ENCODE measurements around the gene SLC6A19. TPM values are rescaled to one million over a fixed set of nuclear protein-coding genes. Genes with fewer than 3 reads are reported as not detected.

The SLC6A19 gene
- total RNA-seq, 1 experiment from 2014 or later, result 0.29 TPM

DNA sequence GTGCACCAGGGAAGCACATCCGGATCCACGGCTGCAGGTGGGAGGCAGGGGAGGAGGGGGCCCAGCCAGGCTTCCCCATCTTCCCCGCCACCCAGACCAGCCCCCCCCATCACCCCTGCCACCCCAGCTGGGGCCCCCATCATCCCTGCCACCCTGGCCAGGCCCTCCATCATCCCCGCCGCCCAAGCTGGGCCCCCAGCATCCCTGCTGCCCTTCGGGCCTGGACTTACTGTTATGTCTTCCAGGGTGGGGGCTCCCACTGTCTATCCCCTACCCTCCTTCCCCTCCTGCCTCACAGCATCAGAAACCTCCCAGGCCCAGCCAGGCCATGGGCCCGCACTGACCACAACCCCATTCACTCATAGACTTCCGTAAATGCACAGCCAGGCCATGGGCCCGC is 51.3 kb downstream of the SLC6A19 start:
- Histone ChIP-seq H3K9me3 (no peaks in the 10 kb centered on the region), H3K4me3 (ENCODE audit: low read depth, low read length) (no peak overlapping the region), H3K27me3 (replicated peaks; ENCODE audit: control insufficient read depth, insufficient read depth, low read length) (no peaks in the 10 kb centered on the region; the same call in 1 of the 2 replicates), H3K4me1 (peaks cover 7% of the 10 kb centered on the region), H3K36me3 (ENCODE audit: control insufficient read depth, insufficient read depth, low read length) (no peaks in the 10 kb centered on the region)
- H3K36me3 Mint-ChIP-seq (ENCODE audit: insufficient read depth, unreplicated experiment), result peaks cover 6% of the 10 kb centered on the region
- H3K27ac Mint-ChIP-seq (ENCODE audit: unreplicated experiment), result no peak overlapping the region
- no peak overlapping the region for H3K4me3 Mint-ChIP-seq (ENCODE audit: unreplicated experiment)
- intact Hi-C loops (cut with micrococcal nuclease; ENCODE audit: unreplicated experiment), result no loop called here
- TF ChIP-seq, protein P1, sequence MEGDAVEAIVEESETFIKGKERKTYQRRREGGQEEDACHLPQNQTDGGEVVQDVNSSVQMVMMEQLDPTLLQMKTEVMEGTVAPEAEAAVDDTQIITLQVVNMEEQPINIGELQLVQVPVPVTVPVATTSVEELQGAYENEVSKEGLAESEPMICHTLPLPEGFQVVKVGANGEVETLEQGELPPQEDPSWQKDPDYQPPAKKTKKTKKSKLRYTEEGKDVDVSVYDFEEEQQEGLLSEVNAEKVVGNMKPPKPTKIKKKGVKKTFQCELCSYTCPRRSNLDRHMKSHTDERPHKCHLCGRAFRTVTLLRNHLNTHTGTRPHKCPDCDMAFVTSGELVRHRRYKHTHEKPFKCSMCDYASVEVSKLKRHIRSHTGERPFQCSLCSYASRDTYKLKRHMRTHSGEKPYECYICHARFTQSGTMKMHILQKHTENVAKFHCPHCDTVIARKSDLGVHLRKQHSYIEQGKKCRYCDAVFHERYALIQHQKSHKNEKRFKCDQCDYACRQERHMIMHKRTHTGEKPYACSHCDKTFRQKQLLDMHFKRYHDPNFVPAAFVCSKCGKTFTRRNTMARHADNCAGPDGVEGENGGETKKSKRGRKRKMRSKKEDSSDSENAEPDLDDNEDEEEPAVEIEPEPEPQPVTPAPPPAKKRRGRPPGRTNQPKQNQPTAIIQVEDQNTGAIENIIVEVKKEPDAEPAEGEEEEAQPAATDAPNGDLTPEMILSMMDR (IDR thresholded peaks at IDR 0.05; ENCODE audit: insufficient read depth in 1 of 2, low read depth in 1 of 2, low read length in 1 of 2, severe bottlenecking in 1 of 2, unreplicated experiment in 1 of 2), result no peak
- H3K9me3 Mint-ChIP-seq (ENCODE audit: unreplicated experiment), result no peaks in the 10 kb centered on the region
- H3K4me1 Mint-ChIP-seq (ENCODE audit: low read depth, unreplicated experiment), result peaks cover 6% of the 10 kb centered on the region
- H3K27me3 Mint-ChIP-seq (ENCODE audit: insufficient read depth, unreplicated experiment), result peaks cover 4% of the 10 kb centered on the region
- DNase-seq, result no peak
- BruUV-seq (replicated peaks), result no TSS peak
- POLR2A ChIA-PET, result no interaction called here
- CTCF ChIA-PET, result no interaction called here

DNA sequence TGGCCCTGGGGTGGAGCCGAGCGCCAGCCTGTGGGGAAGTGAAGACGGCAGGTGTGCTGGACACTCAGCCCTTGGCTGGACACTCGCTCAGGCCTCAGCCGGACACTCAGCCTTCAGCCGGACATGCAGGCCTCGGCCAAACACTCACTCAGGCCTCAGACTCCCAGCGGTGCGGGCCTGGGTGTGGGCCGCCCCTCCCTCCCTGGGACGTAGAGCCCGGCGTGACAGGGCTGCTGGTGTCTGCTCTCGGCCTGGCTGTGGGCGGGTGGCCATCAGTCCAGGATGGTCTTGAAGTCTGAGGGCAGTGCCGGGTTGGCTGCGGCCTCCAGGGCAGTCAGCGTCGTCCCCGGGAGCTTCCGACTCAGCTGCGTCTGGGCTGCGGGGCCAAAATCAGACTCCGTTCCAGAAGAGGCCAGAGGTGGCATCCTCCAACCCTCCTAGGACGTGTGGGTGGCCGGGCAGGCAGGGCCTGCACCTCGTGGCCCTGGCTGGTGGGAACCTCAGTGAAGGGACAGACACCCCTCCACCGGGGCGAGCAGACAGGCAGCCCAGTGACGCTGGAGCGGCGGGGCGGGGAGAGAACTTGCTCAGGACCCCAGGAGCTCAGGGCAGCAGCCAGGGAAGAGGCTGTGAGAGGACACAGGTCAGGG is 52.2 kb downstream of the SLC6A19 start:
- H3K4me1 ChIP-seq, result peaks cover 7% of the 10 kb centered on the region
- peaks cover 11% of the 10 kb centered on the region for H3K36me3 Mint-ChIP-seq (ENCODE audit: insufficient read depth, unreplicated experiment)
- POLR2A ChIA-PET, result no interaction called here
- no peaks in the 10 kb centered on the region; the same call in 1 of the 2 replicates for H3K27me3 ChIP-seq (replicated peaks; ENCODE audit: control insufficient read depth, insufficient read depth, low read length)
- TF ChIP-seq, protein P1 (IDR thresholded peaks at IDR 0.05; ENCODE audit: insufficient read depth in 1 of 2, low read depth in 1 of 2, low read length in 1 of 2, severe bottlenecking in 1 of 2, unreplicated experiment in 1 of 2), result no peak
- no peaks in the 10 kb centered on the region for H3K27me3 Mint-ChIP-seq (ENCODE audit: insufficient read depth, unreplicated experiment)
- H3K36me3 ChIP-seq (ENCODE audit: control insufficient read depth, insufficient read depth, low read length), result no peaks in the 10 kb centered on the region
- H3K4me3 Mint-ChIP-seq (ENCODE audit: unreplicated experiment), result no peak overlapping the region
- CTCF ChIA-PET, result no interaction called here
- intact Hi-C loops (cut with micrococcal nuclease; ENCODE audit: unreplicated experiment), result no loop called here
- H3K27ac Mint-ChIP-seq (ENCODE audit: unreplicated experiment), result no peak overlapping the region
- no peaks in the 10 kb centered on the region for H3K9me3 ChIP-seq
- DNase-seq, result no peak
- no TSS peak for BruUV-seq (replicated peaks)
- H3K4me1 Mint-ChIP-seq (ENCODE audit: low read depth, unreplicated experiment), result peaks cover 6% of the 10 kb centered on the region
- no peak overlapping the region for H3K4me3 ChIP-seq (ENCODE audit: low read depth, low read length)
- no peaks in the 10 kb centered on the region for H3K9me3 Mint-ChIP-seq (ENCODE audit: unreplicated experiment)

DNA sequence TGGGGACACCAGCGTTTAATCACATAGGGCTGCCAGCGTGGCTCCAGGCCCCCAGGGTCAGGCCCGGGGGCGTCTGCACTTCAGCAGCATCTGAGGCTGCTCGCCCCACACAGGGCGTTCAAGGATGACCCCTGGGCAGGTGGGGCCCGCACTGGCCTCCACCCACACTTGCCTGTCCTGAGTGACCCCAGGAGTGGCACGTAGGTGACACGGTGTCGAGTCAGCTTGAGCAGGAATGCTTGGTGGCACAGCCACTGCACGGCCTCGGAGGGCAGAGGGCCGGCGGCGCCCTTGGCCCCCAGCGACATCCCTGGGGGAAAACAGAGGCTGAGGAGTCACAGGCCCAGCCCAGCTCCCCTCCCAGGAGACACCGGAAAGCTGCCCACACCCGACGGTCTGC is 52.8 kb downstream of the SLC6A19 start:
- Histone ChIP-seq H3K36me3 (ENCODE audit: control insufficient read depth, insufficient read depth, low read length) (no peaks in the 10 kb centered on the region), H3K4me1 (peaks cover 7% of the 10 kb centered on the region), H3K4me3 (ENCODE audit: low read depth, low read length) (no peak overlapping the region), H3K27me3 (replicated peaks; ENCODE audit: control insufficient read depth, insufficient read depth, low read length) (no peaks in the 10 kb centered on the region; the same call in 1 of the 2 replicates), H3K9me3 (no peaks in the 10 kb centered on the region)
- no TSS peak for BruUV-seq (replicated peaks)
- Mint-ChIP-seq H3K36me3 (ENCODE audit: insufficient read depth, unreplicated experiment) (peaks cover 14% of the 10 kb centered on the region), H3K9me3 (ENCODE audit: unreplicated experiment) (no peaks in the 10 kb centered on the region), H3K4me3 (ENCODE audit: unreplicated experiment) (no peak overlapping the region), H3K27ac (ENCODE audit: unreplicated experiment) (no peak overlapping the region), H3K27me3 (ENCODE audit: insufficient read depth, unreplicated experiment) (no peaks in the 10 kb centered on the region), H3K4me1 (ENCODE audit: low read depth, unreplicated experiment) (peaks cover 6% of the 10 kb centered on the region)
- ChIA-PET CTCF (no interaction called here), POLR2A (no interaction called here)
- TF ChIP-seq, protein P1 (IDR thresholded peaks at IDR 0.05; ENCODE audit: insufficient read depth in 1 of 2, low read depth in 1 of 2, low read length in 1 of 2, severe bottlenecking in 1 of 2, unreplicated experiment in 1 of 2), result no peak
- DNase-seq, result no peak
- intact Hi-C loops (cut with micrococcal nuclease; ENCODE audit: unreplicated experiment), result no loop called here

Measured in Caco-2 (cell line).